ENCODE data around the gene AGO4. TPM values are rescaled to one million over a fixed set of nuclear protein-coding genes. Genes with fewer than 3 reads are reported as not detected.

AGO4 gene
- 7.0 and 8.6 TPM in 2 replicates for total RNA-seq (2021)
- Bru-seq, nascent RNA, result percentile 64 among the genes with signal in this experiment
- BruChase-seq, experiment 1, labeled RNA remaining after a 2-hour chase, result percentile 66 among the genes with signal in this experiment
- BruChase-seq, experiment 2, labeled RNA remaining after a 6-hour chase, result percentile 65 among the genes with signal in this experiment
- long read RNA-seq, full-length matches to known transcripts, result 2 of 4 reads
- long read RNA-seq, partial matches to known transcripts, result 1 of 4 reads
- long read RNA-seq, other reads (novel, unspliced or antisense), result 1 of 4 reads

- Histone ChIP-seq H3K4me1 (ENCODE audit: insufficient read depth, low read length, poor library complexity, severe bottlenecking) (no peaks in the 10 kb centered on the region), H3K9me3 (ENCODE audit: low read depth, low read length, poor library complexity, severe bottlenecking) (no peaks in the 10 kb centered on the region), H3K27ac (ENCODE audit: low read depth, low read length, poor library complexity, severe bottlenecking) (peak within 1 kb of the TSS; percentile 79), H3K27me3 (replicated peaks; ENCODE audit: insufficient read depth, low read depth, low read length, poor library complexity) (no peaks in the 10 kb centered on the region), H3K4me3 (ENCODE audit: low read depth, low read length, poor library complexity, severe bottlenecking) (peak within 1 kb of the TSS; percentile 86), H3K36me3 (ENCODE audit: insufficient read depth, low read length, poor library complexity, severe bottlenecking) (no peaks in the 10 kb centered on the region)
- intact Hi-C loops (cut with micrococcal nuclease; ENCODE audit: unreplicated experiment), result no loop called here
- TF ChIP-seq EZH2 (IDR thresholded peaks at IDR 0.05; ENCODE audit: borderline replicate concordance, low read depth, low read length, poor library complexity, severe bottlenecking) (no peak), CTCF (conservative IDR thresholded peaks at IDR 0.05; ENCODE audit: low read depth, low read length) (no peak)
- ChIA-PET CTCF (interaction anchor here (0.6 to 0.7 kb wide), 2 partner anchors 17 to 37 kb away, joined by 4 to 9 read pairs; no protein-coding TSS in a partner anchor), POLR2A (ENCODE audit: low non-redundant PET) (no interaction called here)
- no TSS peak for BruUV-seq (replicated peaks)
- peak; percentile 49 for DNase-seq (ENCODE audit: low spot score)
Observed at GRCh38 chr1:35807614-35808449, at the start of gene AGO4. TSS of gene AGO4 (plus strand) at chr1:35808016. CDS start at chr1:35808417, 401 bp downstream.

- ChIA-PET POLR2A (ENCODE audit: low non-redundant PET) (no interaction called here), CTCF (no interaction called here)
- H3K27me3 ChIP-seq (replicated peaks; ENCODE audit: insufficient read depth, low read depth, low read length, poor library complexity), result no peaks in the 10 kb centered on the region
- no peak overlapping the region for H3K27ac ChIP-seq (ENCODE audit: low read depth, low read length, poor library complexity, severe bottlenecking)
- DNase-seq (ENCODE audit: low spot score), result no peak
- TF ChIP-seq CTCF (conservative IDR thresholded peaks at IDR 0.05; ENCODE audit: low read depth, low read length) (no peak), EZH2 (IDR thresholded peaks at IDR 0.05; ENCODE audit: borderline replicate concordance, low read depth, low read length, poor library complexity, severe bottlenecking) (no peak)
- no peak overlapping the region for H3K4me3 ChIP-seq (ENCODE audit: low read depth, low read length, poor library complexity, severe bottlenecking)
- H3K9me3 ChIP-seq (ENCODE audit: low read depth, low read length, poor library complexity, severe bottlenecking), result no peaks in the 10 kb centered on the region
- peaks cover 3% of the 10 kb centered on the region for H3K4me1 ChIP-seq (ENCODE audit: insufficient read depth, low read length, poor library complexity, severe bottlenecking)
- intact Hi-C loops (cut with micrococcal nuclease; ENCODE audit: unreplicated experiment), result no loop called here
- BruUV-seq (replicated peaks), result no TSS peak
- peaks cover 73% of the 10 kb centered on the region for H3K36me3 ChIP-seq (ENCODE audit: insufficient read depth, low read length, poor library complexity, severe bottlenecking)
Observed at GRCh38 chr1:35762141-35762540, 45.7 kb upstream of the AGO4 start.

- Histone ChIP-seq H3K27ac (ENCODE audit: low read depth, low read length, poor library complexity, severe bottlenecking) (no peak overlapping the region), H3K4me3 (ENCODE audit: low read depth, low read length, poor library complexity, severe bottlenecking) (no peak overlapping the region), H3K36me3 (ENCODE audit: insufficient read depth, low read length, poor library complexity, severe bottlenecking) (peaks cover 69% of the 10 kb centered on the region), H3K27me3 (replicated peaks; ENCODE audit: insufficient read depth, low read depth, low read length, poor library complexity) (no peaks in the 10 kb centered on the region), H3K4me1 (ENCODE audit: insufficient read depth, low read length, poor library complexity, severe bottlenecking) (peaks cover 3% of the 10 kb centered on the region), H3K9me3 (ENCODE audit: low read depth, low read length, poor library complexity, severe bottlenecking) (no peaks in the 10 kb centered on the region)
- DNase-seq (ENCODE audit: low spot score), result no peak
- TF ChIP-seq EZH2 (IDR thresholded peaks at IDR 0.05; ENCODE audit: borderline replicate concordance, low read depth, low read length, poor library complexity, severe bottlenecking), result no peak
- no peak for TF ChIP-seq CTCF (conservative IDR thresholded peaks at IDR 0.05; ENCODE audit: low read depth, low read length)
- no TSS peak for BruUV-seq (replicated peaks)
- ChIA-PET POLR2A (ENCODE audit: low non-redundant PET) (interaction anchor here (0.7 kb wide), 1 partner anchor 190 kb away, joined by 5 read pairs; no protein-coding TSS in a partner anchor), CTCF (interaction anchor here (0.7 kb wide), 1 partner anchor 897 kb away, joined by 3 read pairs; no protein-coding TSS in a partner anchor)
- intact Hi-C loops (cut with micrococcal nuclease; ENCODE audit: unreplicated experiment), result no loop called here
Observed at GRCh38 chr1:35763201-35763600, 44.6 kb upstream of the AGO4 start.

Data from A673 (cell line).